Spleen (tissue), 11 donors: ENCODE data around the gene RNF121. TPM values are rescaled to one million over a fixed set of nuclear protein-coding genes. Genes with fewer than 3 reads are reported as not detected.
A peak's percentile ranks its signal among the peaks of the same experiment; 100 is the strongest.

Experiments
- DNase-seq: peaks from one replicate; pipeline ENCODE4 v3.0.0-alpha.2; 2020
- H3K27ac ChIP-seq, 8 donors: fragments of 200-600 bp; sonication (generic) in 7 of 8; 1 replicate in 4 of 8; 2 replicates in 4 of 8; pipeline versions ENCODE4 v1.5.0 to v1.8.0; 2016 to 2021; ENCODE audit warnings: inconsistent platforms in 4 of 8, mild to moderate bottlenecking in 4 of 8, moderate library complexity in 1 of 8
- H3K27me3 ChIP-seq, 7 donors: fragments of 200-600 bp; sonication (generic) in 6 of 7; replicated peaks in 1 of 7; 1 replicate in 4 of 7; 2 replicates in 3 of 7; pipeline versions ENCODE4 v1.5.0 to v1.8.0; 2016 to 2021; ENCODE audit warnings: inconsistent platforms in 3 of 7, mild to moderate bottlenecking in 1 of 7
- H3K36me3 ChIP-seq, 6 donors: fragments of 200-600 bp; sonication (generic) in 5 of 6; 1 replicate in 4 of 6; 2 replicates in 2 of 6; pipeline versions ENCODE4 v1.5.0 to v1.8.0; 2016 to 2021; ENCODE audit warnings: inconsistent platforms in 2 of 6
- H3K4me1 ChIP-seq, 6 donors: fragments of 200-600 bp; sonication (generic) in 5 of 6; 1 replicate in 3 of 6; 2 replicates in 3 of 6; pipeline versions ENCODE4 v1.5.0 to v1.8.0; 2016 to 2021; ENCODE audit warnings: inconsistent platforms in 3 of 6
- H3K4me3 ChIP-seq, 8 donors: fragments of 200-600 bp; sonication (generic) in 7 of 8; 1 replicate in 4 of 8; 2 replicates in 4 of 8; pipeline versions ENCODE4 v1.5.0 to v1.8.0; 2016 to 2021; ENCODE audit warnings: inconsistent platforms in 4 of 8, mild to moderate bottlenecking in 4 of 8, moderate library complexity in 2 of 8
- H3K9me3 ChIP-seq, 8 donors: fragments of 200-600 bp; sonication (generic) in 7 of 8; 1 replicate in 4 of 8; 2 replicates in 4 of 8; pipeline versions ENCODE4 v1.5.0 to v1.8.0; 2016 to 2021; ENCODE audit warnings: inconsistent platforms in 4 of 8
- CTCF ChIP-seq, 11 experiments: fragments of 200-600 bp in 7 of 11; fragments of 450-650 bp in 4 of 11; sonication (generic) in 4 of 11; IDR thresholded peaks in 8 of 11; conservative IDR thresholded peaks in 3 of 11; 1 replicate in 7 of 11; 2 replicates in 4 of 11; pipeline versions ENCODE4 v1.4.0 to v1.8.0; 2016 to 2021; ENCODE audit warnings: antibody characterized with exemption in 11 of 11, inconsistent platforms in 4 of 11, mild to moderate bottlenecking in 1 of 11
- POLR2A ChIP-seq, 3 donors: fragments of 450-650 bp; IDR thresholded peaks; one replicate each; pipeline ENCODE4 v1.5.1; 2017; ENCODE audit warnings: antibody characterized with exemption in 3 of 3, mild to moderate bottlenecking in 1 of 3
- POLR2AphosphoS5 ChIP-seq, 3 donors: sonication (generic); formaldehyde crosslinking; IDR thresholded peaks; one replicate each; pipeline ENCODE4 v1.5.1; 2017; ENCODE audit warnings: antibody characterized with exemption in 3 of 3
- WGBS, 5 donors: extraction: QIAGEN DNeasy Blood & Tissue Kit in 3 of 5; methylation state at CpG; one replicate each; pipeline versions ENCODE4 v1.1.5 to v1.1.7; 2013 to 2018; 5-methylcytosine and 5-hydroxymethylcytosine counted together
- intact Hi-C: fragments of 100-400 bp; cut with DNase I; formaldehyde crosslinking; loops from one replicate; pipeline ENCODE4 v1.15.0; 2023; ENCODE audit warnings: low total_unique reads
- polyA plus RNA-seq, 3 donors: library from polyadenylated mRNA; stranded (reverse); fragments of 200-250 nt; gene quantifications; one replicate each; pipeline ENCODE4 v1.2.1, GENCODE V29; 2013
- total RNA-seq, 7 donors: library from RNA; depleted of rRNA in 3 of 7; stranded (reverse); fragments of >200 nt in 3 of 7; fragmentation: NEBNext Ultra II Directional in 4 of 7; extraction: Animal tissue kit (Norgen Biotek cat#: 25700) in 4 of 7; gene quantifications; one replicate each; pipeline versions ENCODE4 v1.1.0 to v1.2.1, GENCODE V29; 2016 to 2021
- donor health status: healthy with polysubstance abuse.
- donor health status: DM: no; HTN: no; CAD: no; lungs with moderate emphysema.
- donor health status: DM: no; HTN: no; CAD: no.
- donor health status: Bipolar disorder and iron deficiency.
- donor health status: healthy.
- donor health status: DM: no; HTN: no; CAD: no.
- donor health status: DM: yes; HTN: yes; CAD: no.

RNF121 gene
- total and polyA plus RNA-seq, 10 donors, result 5.3 to 35.5 (median 27.3) TPM

GRCh38 chr11:71996517-71996916 lies 67.7 kb downstream of the RNF121 start:
- WGBS, 5 donors, result 85 to 97% (median 94%) methylated on average over 3 to 4 of the region's 4 CpGs
- TF ChIP-seq POLR2AphosphoS5 (IDR thresholded peaks at IDR 0.05), result no peak
- TF ChIP-seq POLR2A (IDR thresholded peaks at IDR 0.05), result no peak
- TF ChIP-seq CTCF (IDR thresholded peaks at IDR 0.05 in 8 of 11, conservative IDR thresholded peaks at IDR 0.05 in 3 of 11), result no peak
- H3K4me3 ChIP-seq, result no peak overlapping the region
- intact Hi-C loops, result no loop called here
- H3K9me3 ChIP-seq, result no peaks in the 10 kb centered on the region
- H3K36me3 ChIP-seq, result peaks cover 0 to 31% (median 9%) of the 10 kb centered on the region in 6 donors
- no peaks in the 10 kb centered on the region for H3K27me3 ChIP-seq
- peaks cover 25 to 89% (median 65%) of the 10 kb centered on the region in 6 donors for H3K4me1 ChIP-seq
- DNase-seq, result no peak
- peak overlapping the region in 4 of 8 donors; percentile 84 to 90 (median 88) for H3K27ac ChIP-seq

GRCh38 chr11:71996946-71997345 lies 68.1 kb downstream of the RNF121 start:
- H3K27me3 ChIP-seq, result no peaks in the 10 kb centered on the region
- intact Hi-C loops, result no loop called here
- peak in 1 of 3 donors; percentile 74 for TF ChIP-seq POLR2AphosphoS5 (IDR thresholded peaks at IDR 0.05)
- TF ChIP-seq CTCF (IDR thresholded peaks at IDR 0.05 in 8 of 11, conservative IDR thresholded peaks at IDR 0.05 in 3 of 11), result no peak
- 46 to 72% (median 48%) methylated on average over 8 of the region's 8 CpGs for WGBS, 5 donors
- H3K4me3 ChIP-seq, result no peak overlapping the region
- H3K36me3 ChIP-seq, result peaks cover 0 to 35% (median 13%) of the 10 kb centered on the region in 6 donors
- H3K27ac ChIP-seq, result peak overlapping the region in 6 of 8 donors; percentile 84 to 92 (median 90)
- peak; percentile 87 for DNase-seq
- peaks cover 22 to 89% (median 64%) of the 10 kb centered on the region in 6 donors for H3K4me1 ChIP-seq
- H3K9me3 ChIP-seq, result no peaks in the 10 kb centered on the region

- Histone ChIP-seq H3K27me3 (no peaks in the 10 kb centered on the region), H3K36me3 (peaks cover 0 to 42% (median 20%) of the 10 kb centered on the region in 6 donors), H3K4me1 (peaks cover 19 to 89% (median 60%) of the 10 kb centered on the region in 6 donors), H3K9me3 (no peaks in the 10 kb centered on the region), H3K27ac (peak overlapping the region in 7 of 8 donors; percentile 39 to 92 (median 89)), H3K4me3 (no peak overlapping the region)
- 88 to 97% (median 93%) methylated on average over 2 to 3 of the region's 3 CpGs for WGBS, 5 donors
- intact Hi-C loops, result no loop called here
- no peak for DNase-seq
- TF ChIP-seq POLR2AphosphoS5 (IDR thresholded peaks at IDR 0.05) (no peak), CTCF (IDR thresholded peaks at IDR 0.05 in 8 of 11, conservative IDR thresholded peaks at IDR 0.05 in 3 of 11) (no peak), POLR2A (IDR thresholded peaks at IDR 0.05) (no peak)
Observed at GRCh38 chr11:71997594-71997993, 68.7 kb downstream of the RNF121 start.

GRCh38 chr11:71998061-71998460 lies 69.2 kb downstream of the RNF121 start:
- intact Hi-C loops, result no loop called here
- Histone ChIP-seq H3K4me1 (peaks cover 19 to 88% (median 56%) of the 10 kb centered on the region in 6 donors), H3K9me3 (no peaks in the 10 kb centered on the region), H3K27me3 (no peaks in the 10 kb centered on the region), H3K36me3 (peaks cover 0 to 46% (median 24%) of the 10 kb centered on the region in 6 donors), H3K27ac (peak overlapping the region; percentile 77 to 92 (median 88)), H3K4me3 (peak overlapping the region in 1 of 8 donors; percentile 62)
- no peak for DNase-seq
- TF ChIP-seq CTCF (IDR thresholded peaks at IDR 0.05 in 8 of 11, conservative IDR thresholded peaks at IDR 0.05 in 3 of 11), result no peak
- no peak for TF ChIP-seq POLR2A (IDR thresholded peaks at IDR 0.05)
- no peak for TF ChIP-seq POLR2AphosphoS5 (IDR thresholded peaks at IDR 0.05)
- WGBS, 5 donors, result 82 to 98% (median 93%) methylated on average over 2 of the region's 2 CpGs
